Mesendoderm (in vitro differentiated cells): ENCODE results near the gene HSPA4L. TPM values are rescaled to one million over a fixed set of nuclear protein-coding genes. Genes with fewer than 3 reads are reported as not detected.

Experiments used
- DNase-seq: peaks from one replicate; pipeline ENCODE4 v3.0.0; 2013
- H2AK5ac ChIP-seq: 2 replicates; pipeline ENCODE4 v1.6.1; 2013; ENCODE audit warnings: low read length, inconsistent platforms
- H2BK120ac ChIP-seq: 2 replicates; pipeline ENCODE4 v1.6.1; 2013; ENCODE audit warnings: low read depth, mild to moderate bottlenecking, low read length, moderate library complexity, mixed read lengths
- H2BK15ac ChIP-seq: replicated peaks from 2 replicates; pipeline ENCODE4 v1.6.1; 2013; ENCODE audit warnings: low read depth, mild to moderate bottlenecking, moderate library complexity
- H2BK5ac ChIP-seq: 2 replicates; pipeline ENCODE4 v1.6.1; 2013; ENCODE audit warnings: low read length, inconsistent platforms
- H3K18ac ChIP-seq: 2 replicates; pipeline ENCODE4 v1.6.1; 2013; ENCODE audit warnings: mild to moderate bottlenecking, low read length, mixed read lengths
- H3K23ac ChIP-seq: one replicate; pipeline ENCODE4 v1.6.1; 2013; ENCODE audit warnings: low read length
- H3K27ac ChIP-seq: 2 replicates; pipeline ENCODE4 v1.5.1; 2013; ENCODE audit warnings: low read depth, mild to moderate bottlenecking, inconsistent platforms, low read length, moderate library complexity
- H3K27me3 ChIP-seq: 2 replicates; pipeline ENCODE4 v1.6.1; 2013; ENCODE audit warnings: low read length, control low read depth, mild to moderate bottlenecking, inconsistent platforms; ENCODE audit not compliant: insufficient read depth, poor library complexity
- H3K36me3 ChIP-seq: 2 replicates; pipeline ENCODE4 v1.6.1; 2013; ENCODE audit warnings: low read length, inconsistent platforms; ENCODE audit not compliant: control insufficient read depth, insufficient read depth
- H3K4ac ChIP-seq: one replicate; pipeline ENCODE4 v1.6.1; 2013; ENCODE audit warnings: low read depth, mild to moderate bottlenecking, low read length, moderate library complexity
- H3K4me1 ChIP-seq: 2 replicates; pipeline ENCODE4 v1.6.1; 2013; ENCODE audit warnings: low read depth, low read length, inconsistent platforms; ENCODE audit not compliant: control insufficient read depth
- H3K4me2 ChIP-seq: 2 replicates; pipeline ENCODE4 v1.6.1; 2013; ENCODE audit warnings: low read length
- H3K4me3 ChIP-seq: 2 replicates; pipeline ENCODE4 v1.5.1; 2013; ENCODE audit warnings: mild to moderate bottlenecking, low read length
- H3K56ac ChIP-seq: one replicate; pipeline ENCODE4 v1.6.1; 2013; ENCODE audit warnings: low read length
- H3K79me1 ChIP-seq: 2 replicates; pipeline ENCODE4 v1.6.1; 2013; ENCODE audit warnings: low read length, inconsistent platforms
- H3K79me2 ChIP-seq: 2 replicates; pipeline ENCODE4 v1.6.1; 2013; ENCODE audit warnings: mild to moderate bottlenecking, low read length; ENCODE audit not compliant: control insufficient read depth, insufficient read depth
- H3K9ac ChIP-seq: 2 replicates; pipeline ENCODE4 v1.6.1; 2013; ENCODE audit warnings: low read length, inconsistent platforms
- H4K5ac ChIP-seq: one replicate; pipeline ENCODE4 v1.6.1; 2013; ENCODE audit warnings: low read length
- H4K8ac ChIP-seq: one replicate; pipeline ENCODE4 v1.6.1; 2013; ENCODE audit warnings: low read depth, mild to moderate bottlenecking, control low read depth, low read length, moderate library complexity
- WGBS: extraction: QIAGEN DNeasy Blood & Tissue Kit; methylation state at CpG from one replicate; pipeline ENCODE4 v1.1.7; 2013; ENCODE audit warnings: low lambda C conversion rate, missing lambda C conversion rate; ENCODE audit not compliant: insufficient coverage; ENCODE audit errors: extremely low coverage; 5-methylcytosine and 5-hydroxymethylcytosine counted together
- polyA plus RNA-seq, 2 experiments: library from polyadenylated mRNA; stranded (reverse); fragments of 200-250 nt; gene quantifications; one replicate each; pipeline ENCODE4 v1.2.3, GENCODE V29; 2013

The HSPA4L gene
- polyA plus RNA-seq (2013, experiment 1 of 2): 1.9 TPM
- polyA plus RNA-seq (2013, experiment 2 of 2): 2.0 TPM

- no peak within 1 kb of the TSS for H3K27ac ChIP-seq
- no peaks in the 10 kb centered on the region for H3K4me1 ChIP-seq
- peak within 1 kb of the TSS; percentile 74 for H3K4me3 ChIP-seq
- peak within 1 kb of the TSS; percentile 75 for H3K9ac ChIP-seq
- no peak within 1 kb of the TSS for H4K5ac ChIP-seq
- H3K4ac ChIP-seq: no peak within 1 kb of the TSS
- H3K27me3 ChIP-seq: peaks cover 7% of the 10 kb centered on the region
- peak; percentile 71 for DNase-seq
- H3K56ac ChIP-seq: peak within 1 kb of the TSS; percentile 87
- H3K23ac ChIP-seq: peak within 1 kb of the TSS; percentile 51
- no peak within 1 kb of the TSS for H2AK5ac ChIP-seq
- no peaks in the 10 kb centered on the region for H3K79me2 ChIP-seq
- no peaks in the 10 kb centered on the region for H3K36me3 ChIP-seq
- WGBS: no CpG with 5 or more reads among the region's 63 CpGs
- peak within 1 kb of the TSS; percentile 99 for H3K4me2 ChIP-seq
- H3K18ac ChIP-seq: peak within 1 kb of the TSS; percentile 46
- H3K79me1 ChIP-seq: no peaks in the 10 kb centered on the region
- no peak within 1 kb of the TSS for H4K8ac ChIP-seq
- no peak within 1 kb of the TSS for H2BK120ac ChIP-seq
- H2BK15ac ChIP-seq: no peak within 1 kb of the TSS
- H2BK5ac ChIP-seq: no peak within 1 kb of the TSS
These were observed at the start of gene HSPA4L for GRCh38 chr4:127782275-127783025. Gene HSPA4L, plus strand, starts transcription at chr4:127782322. Its CDS starts 229 bp downstream, at chr4:127782551.

DNA sequence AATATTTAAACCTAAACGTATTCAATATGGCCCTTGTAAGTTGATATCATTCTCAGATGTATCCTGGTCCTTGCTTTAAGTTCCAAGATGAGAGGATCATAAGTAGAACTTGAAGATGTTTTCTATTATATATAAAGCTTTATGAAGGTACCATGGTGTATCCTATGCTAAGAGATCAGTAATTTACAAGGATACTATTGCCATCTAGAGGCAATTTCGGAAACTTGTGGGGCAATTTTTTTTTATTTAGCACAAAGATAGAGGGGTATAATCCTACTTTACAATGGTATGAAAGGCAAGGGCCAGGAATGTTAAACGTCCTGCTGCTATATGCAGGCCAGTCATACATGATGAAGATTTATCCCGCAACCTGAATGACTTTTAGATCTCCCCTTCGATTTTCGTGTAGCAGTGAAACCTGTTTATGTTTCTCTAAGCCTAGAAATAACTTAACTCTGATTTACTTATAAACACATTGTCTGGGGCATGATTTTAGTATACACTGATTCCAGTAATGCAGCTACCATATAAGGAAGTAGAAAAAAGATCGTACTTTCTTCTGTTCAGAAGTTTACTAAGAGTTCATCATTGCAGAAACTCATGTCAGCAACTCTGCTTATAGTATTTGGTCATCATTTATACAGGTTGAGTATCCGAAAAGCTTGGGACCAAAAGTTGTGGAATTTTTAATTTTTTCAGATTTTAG lies 49.3 kb upstream of the HSPA4L start:
- Histone ChIP-seq H4K5ac (no peak overlapping the region), H3K18ac (no peak overlapping the region), H3K27me3 (no peaks in the 10 kb centered on the region), H2AK5ac (no peak overlapping the region), H3K23ac (no peak overlapping the region), H4K8ac (no peak overlapping the region), H3K4me2 (no peak overlapping the region), H2BK15ac (no peak overlapping the region), H3K9ac (no peak overlapping the region), H3K4me1 (no peaks in the 10 kb centered on the region), H3K27ac (no peak overlapping the region), H3K79me1 (no peaks in the 10 kb centered on the region), H3K56ac (no peak overlapping the region), H2BK5ac (no peak overlapping the region), H3K4ac (no peak overlapping the region), H3K36me3 (no peaks in the 10 kb centered on the region), H3K4me3 (no peak overlapping the region), H2BK120ac (no peak overlapping the region), H3K79me2 (no peaks in the 10 kb centered on the region)
- WGBS: no CpG with 5 or more reads among the region's 8 CpGs
- DNase-seq: peak; percentile 60

- WGBS: no CpG with 5 or more reads among the region's 2 CpGs
These were observed 47.1 kb upstream of the HSPA4L start for GRCh38 chr4:127734976-127735375.

DNA sequence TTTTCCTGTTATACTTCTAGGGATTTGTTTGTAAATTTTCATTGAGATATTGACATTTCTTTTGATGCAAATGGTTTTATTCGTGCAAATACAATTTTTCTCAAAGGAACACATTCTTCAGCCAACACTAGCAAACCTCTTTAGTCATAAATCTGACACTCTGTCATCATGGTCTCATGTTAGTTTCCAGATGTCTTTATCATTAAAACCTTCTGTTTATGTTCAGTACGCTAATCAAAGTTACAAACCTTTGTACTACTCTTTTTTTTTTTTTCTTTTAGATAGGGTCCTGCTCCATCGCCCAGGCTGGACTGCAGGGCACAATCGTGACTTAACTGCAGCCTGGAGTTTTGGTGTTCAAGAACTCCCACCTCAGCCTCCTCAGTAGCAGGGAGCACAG lies 44.8 kb upstream of the HSPA4L start:
- H4K5ac ChIP-seq: no peak overlapping the region
- H3K79me1 ChIP-seq: no peaks in the 10 kb centered on the region
- no peak overlapping the region for H3K4ac ChIP-seq
- WGBS: no CpG with 5 or more reads among the region's 4 CpGs
- no peaks in the 10 kb centered on the region for H3K4me1 ChIP-seq
- no peak overlapping the region for H4K8ac ChIP-seq
- no peaks in the 10 kb centered on the region for H3K27me3 ChIP-seq
- H3K9ac ChIP-seq: no peak overlapping the region
- H2BK5ac ChIP-seq: no peak overlapping the region
- H2BK120ac ChIP-seq: no peak overlapping the region
- H3K27ac ChIP-seq: no peak overlapping the region
- no peak overlapping the region for H3K4me3 ChIP-seq
- H2BK15ac ChIP-seq: no peak overlapping the region
- H3K79me2 ChIP-seq: no peaks in the 10 kb centered on the region
- H3K36me3 ChIP-seq: no peaks in the 10 kb centered on the region
- DNase-seq: no peak
- H3K56ac ChIP-seq: no peak overlapping the region
- no peak overlapping the region for H2AK5ac ChIP-seq
- H3K23ac ChIP-seq: no peak overlapping the region
- H3K18ac ChIP-seq: no peak overlapping the region
- H3K4me2 ChIP-seq: no peak overlapping the region

More at GRCh38 chr4:127734976-127735375, 47.1 kb upstream of the HSPA4L start:
- Histone ChIP-seq H3K4me1 (no peaks in the 10 kb centered on the region), H3K23ac (no peak overlapping the region), H3K36me3 (no peaks in the 10 kb centered on the region), H3K79me2 (no peaks in the 10 kb centered on the region), H3K79me1 (no peaks in the 10 kb centered on the region), H2BK5ac (no peak overlapping the region), H3K56ac (no peak overlapping the region), H3K27ac (no peak overlapping the region), H2BK15ac (no peak overlapping the region), H3K4ac (no peak overlapping the region), H3K27me3 (no peaks in the 10 kb centered on the region), H3K4me2 (no peak overlapping the region), H3K4me3 (no peak overlapping the region), H4K8ac (no peak overlapping the region), H3K18ac (no peak overlapping the region), H2BK120ac (no peak overlapping the region), H4K5ac (no peak overlapping the region), H2AK5ac (no peak overlapping the region), H3K9ac (no peak overlapping the region)
- DNase-seq: no peak

- H2AK5ac ChIP-seq: no peak overlapping the region
- H3K27me3 ChIP-seq: no peaks in the 10 kb centered on the region
- no peak overlapping the region for H2BK120ac ChIP-seq
- no peak overlapping the region for H3K23ac ChIP-seq
- no peaks in the 10 kb centered on the region for H3K4me1 ChIP-seq
- no CpG with 5 or more reads among the region's 1 CpG for WGBS
- H3K9ac ChIP-seq: no peak overlapping the region
- no peaks in the 10 kb centered on the region for H3K79me2 ChIP-seq
- no peak overlapping the region for H2BK5ac ChIP-seq
- DNase-seq: no peak
- no peaks in the 10 kb centered on the region for H3K36me3 ChIP-seq
- H2BK15ac ChIP-seq: no peak overlapping the region
- no peak overlapping the region for H3K4ac ChIP-seq
- H4K8ac ChIP-seq: no peak overlapping the region
- no peak overlapping the region for H3K18ac ChIP-seq
- H3K79me1 ChIP-seq: no peaks in the 10 kb centered on the region
- no peak overlapping the region for H3K4me2 ChIP-seq
- no peak overlapping the region for H4K5ac ChIP-seq
- H3K4me3 ChIP-seq: no peak overlapping the region
- H3K56ac ChIP-seq: no peak overlapping the region
- no peak overlapping the region for H3K27ac ChIP-seq
These were observed 40.9 kb upstream of the HSPA4L start for GRCh38 chr4:127741247-127741646.
